WTC11 (cell line): Measurements from ENCODE around the gene MLLT1. TPM values are rescaled to one million over a fixed set of nuclear protein-coding genes. Genes with fewer than 3 reads are reported as not detected.

Experiments used
- ATAC-seq: fragments of 200-7000 bp; cut with Tn5 transposase; 2 replicates; pipeline ENCODE4 v1.10.0; 2021; ENCODE audit warnings: mild to moderate bottlenecking, moderate library complexity
- CTCF ChIA-PET: fragments of 300-600 bp; sonication (Branson Sonifier 250); formaldehyde crosslinking; loops from one replicate; lab custom pipeline; 2021; ENCODE audit warnings: antibody characterized with exemption; lab: Charles Lee
- POLR2A ChIA-PET: fragments of 350-600 bp; sonication (Branson Sonifier 250); formaldehyde crosslinking; loops from one replicate; lab custom pipeline; 2021; ENCODE audit warnings: antibody characterized with exemption; lab: Charles Lee
- DNase-seq: peaks from one replicate; pipeline ENCODE4 v3.0.0; 2021; ENCODE audit warnings: low spot score
- H3K27ac Mint-ChIP-seq: 2 replicates; pipeline ENCODE4 v1.8.0; 2021; ENCODE audit warnings: mixed read lengths
- H3K27me3 Mint-ChIP-seq: 2 replicates; pipeline ENCODE4 v1.8.0; 2021; ENCODE audit warnings: low read depth, mild to moderate bottlenecking, moderate library complexity, mixed read lengths
- H3K36me3 Mint-ChIP-seq: 2 replicates; pipeline ENCODE4 v1.8.0; 2021; ENCODE audit warnings: mixed read lengths
- H3K4me1 Mint-ChIP-seq: 2 replicates; pipeline ENCODE4 v1.8.0; 2022; ENCODE audit warnings: mixed read lengths
- H3K4me3 Mint-ChIP-seq: 2 replicates; pipeline ENCODE4 v1.8.0; 2021; ENCODE audit warnings: mild to moderate bottlenecking, moderate library complexity, mixed read lengths
- H3K9me3 Mint-ChIP-seq: 2 replicates; pipeline ENCODE4 v1.8.0; 2021; ENCODE audit warnings: mixed read lengths
- E2F5 ChIP-seq: sonication (generic); formaldehyde crosslinking; IDR thresholded peaks from 2 replicates; pipeline ENCODE4 v1.8.1; 2022; ENCODE audit warnings: mild to moderate bottlenecking, moderate library complexity, missing genetic modification reagents
- FOXJ3 ChIP-seq: sonication (generic); formaldehyde crosslinking; IDR thresholded peaks from 2 replicates; pipeline ENCODE4 v1.9.0; 2021; ENCODE audit warnings: missing genetic modification reagents, mild to moderate bottlenecking, borderline replicate concordance
- FOXK1 ChIP-seq: sonication (generic); formaldehyde crosslinking; IDR thresholded peaks from 2 replicates; pipeline ENCODE4 v1.8.0; 2022; ENCODE audit warnings: mild to moderate bottlenecking, moderate library complexity, missing genetic modification reagents
- HMGA2 ChIP-seq: fragments of 250-450 bp; sonication (Bioruptor Pico); IDR thresholded peaks from 2 replicates; pipeline ENCODE4 v1.4.0; 2021; ENCODE audit warnings: mild to moderate bottlenecking, moderate library complexity
- JAZF1 ChIP-seq: fragments of 250-450 bp; sonication (Bioruptor Pico); IDR thresholded peaks from 2 replicates; pipeline ENCODE4 v1.9.0; 2021; ENCODE audit warnings: moderate library complexity, mild to moderate bottlenecking, inconsistent platforms
- JUN ChIP-seq: sonication (generic); formaldehyde crosslinking; IDR thresholded peaks from 2 replicates; pipeline ENCODE4 v1.8.0; 2023; ENCODE audit warnings: mild to moderate bottlenecking, missing genetic modification reagents
- NFE2L1 ChIP-seq: sonication (generic); formaldehyde crosslinking; IDR thresholded peaks from 2 replicates; pipeline ENCODE4 v1.8.1; 2023; ENCODE audit warnings: missing genetic modification reagents
- NR3C1 ChIP-seq: sonication (generic); formaldehyde crosslinking; conservative IDR thresholded peaks from 2 replicates; pipeline ENCODE4 v1.8.1; 2023; ENCODE audit warnings: low read depth, mild to moderate bottlenecking, missing genetic modification reagents
- PRDM15 ChIP-seq: sonication (generic); formaldehyde crosslinking; IDR thresholded peaks from 2 replicates; pipeline ENCODE4 v1.8.0; 2022; ENCODE audit warnings: missing genetic modification reagents
- SMAD4 ChIP-seq: sonication (generic); formaldehyde crosslinking; IDR thresholded peaks from 2 replicates; pipeline ENCODE4 v1.8.0; 2022; ENCODE audit warnings: mild to moderate bottlenecking, missing genetic modification reagents
- TCF7 ChIP-seq: sonication (generic); formaldehyde crosslinking; IDR thresholded peaks from 2 replicates; pipeline ENCODE4 v1.8.0; 2022; ENCODE audit warnings: mild to moderate bottlenecking, low read depth, missing genetic modification reagents, moderate library complexity
- USF2 ChIP-seq: sonication (generic); formaldehyde crosslinking; IDR thresholded peaks from 2 replicates; pipeline ENCODE4 v1.8.1; 2023; ENCODE audit warnings: mild to moderate bottlenecking, missing genetic modification reagents, moderate library complexity
- ZNF219 ChIP-seq: sonication (generic); formaldehyde crosslinking; IDR thresholded peaks from 2 replicates; pipeline ENCODE4 v1.8.0; 2023; ENCODE audit warnings: missing genetic modification reagents, mild to moderate bottlenecking, borderline replicate concordance
- ZNF532 ChIP-seq: fragments of 250-450 bp; sonication (Bioruptor Pico); IDR thresholded peaks from 2 replicates; pipeline ENCODE4 v1.9.0; 2021; ENCODE audit warnings: mild to moderate bottlenecking, borderline replicate concordance
- ZNF671 ChIP-seq: fragments of 250-450 bp; sonication (Bioruptor Pico); IDR thresholded peaks from 2 replicates; pipeline ENCODE4 v1.8.0; 2021; ENCODE audit warnings: mild to moderate bottlenecking
- total RNA-seq: library from RNA; stranded (reverse); gene quantifications from 3 replicates; pipeline ENCODE4 v1.2.3, GENCODE V29; 2021
- TF ChIP-seq, protein P1 (sequence below): sonication (generic); formaldehyde crosslinking; IDR thresholded peaks from 2 replicates; pipeline ENCODE4 v1.8.0; 2022; ENCODE audit warnings: mild to moderate bottlenecking, missing genetic modification reagents
- TF ChIP-seq, protein P2 (sequence below): sonication (generic); formaldehyde crosslinking; IDR thresholded peaks from 2 replicates; pipeline ENCODE4 v1.8.0; 2023; ENCODE audit warnings: mild to moderate bottlenecking, missing genetic modification reagents
- TF ChIP-seq, protein P3 (sequence below): sonication (generic); formaldehyde crosslinking; conservative IDR thresholded peaks from 2 replicates; pipeline ENCODE4 v1.8.1; 2023; ENCODE audit warnings: mild to moderate bottlenecking, low read depth, missing genetic modification reagents, moderate library complexity

Gene MLLT1
- total RNA-seq, 1 experiment from 2014 or later, result 58.2 TPM

GRCh38 chr19:6233056-6233826 lies 46.5 kb downstream of the MLLT1 start (continued):
- TF ChIP-seq ZNF532 (no peak), ZNF671 (no peak), NFE2L1 (CRISPR knock-in tag) (no peak), TCF7 (no peak)

GRCh38 chr19:6232601-6233055 lies 47.1 kb downstream of the MLLT1 start:
- ATAC-seq, result no peak
- CTCF ChIA-PET, result interaction anchor here (1.9 to 3.2 kb wide), 2 partner anchors 14 to 39 kb away, joined by 7 to 20 read pairs; no protein-coding TSS in a partner anchor

More at GRCh38 chr19:6232601-6233055, 47.1 kb downstream of the MLLT1 start:
- TF ChIP-seq, protein P1, sequence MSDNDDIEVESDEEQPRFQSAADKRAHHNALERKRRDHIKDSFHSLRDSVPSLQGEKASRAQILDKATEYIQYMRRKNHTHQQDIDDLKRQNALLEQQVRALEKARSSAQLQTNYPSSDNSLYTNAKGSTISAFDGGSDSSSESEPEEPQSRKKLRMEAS (CRISPR knock-in tag), result no peak
- TF ChIP-seq SMAD4 (CRISPR knock-in tag) (no peak), JUN (CRISPR knock-in tag) (no peak), NFE2L1 (CRISPR knock-in tag) (no peak), NR3C1 (CRISPR knock-in tag) (no peak), PRDM15 (CRISPR knock-in tag) (no peak), JAZF1 (CRISPR knock-in tag) (no peak), HMGA2 (no peak), ZNF219 (CRISPR knock-in tag) (no peak), E2F5 (CRISPR knock-in tag) (no peak), FOXK1 (no peak), FOXJ3 (CRISPR knock-in tag) (no peak), USF2 (CRISPR knock-in tag) (no peak)
- TF ChIP-seq, protein P2, sequence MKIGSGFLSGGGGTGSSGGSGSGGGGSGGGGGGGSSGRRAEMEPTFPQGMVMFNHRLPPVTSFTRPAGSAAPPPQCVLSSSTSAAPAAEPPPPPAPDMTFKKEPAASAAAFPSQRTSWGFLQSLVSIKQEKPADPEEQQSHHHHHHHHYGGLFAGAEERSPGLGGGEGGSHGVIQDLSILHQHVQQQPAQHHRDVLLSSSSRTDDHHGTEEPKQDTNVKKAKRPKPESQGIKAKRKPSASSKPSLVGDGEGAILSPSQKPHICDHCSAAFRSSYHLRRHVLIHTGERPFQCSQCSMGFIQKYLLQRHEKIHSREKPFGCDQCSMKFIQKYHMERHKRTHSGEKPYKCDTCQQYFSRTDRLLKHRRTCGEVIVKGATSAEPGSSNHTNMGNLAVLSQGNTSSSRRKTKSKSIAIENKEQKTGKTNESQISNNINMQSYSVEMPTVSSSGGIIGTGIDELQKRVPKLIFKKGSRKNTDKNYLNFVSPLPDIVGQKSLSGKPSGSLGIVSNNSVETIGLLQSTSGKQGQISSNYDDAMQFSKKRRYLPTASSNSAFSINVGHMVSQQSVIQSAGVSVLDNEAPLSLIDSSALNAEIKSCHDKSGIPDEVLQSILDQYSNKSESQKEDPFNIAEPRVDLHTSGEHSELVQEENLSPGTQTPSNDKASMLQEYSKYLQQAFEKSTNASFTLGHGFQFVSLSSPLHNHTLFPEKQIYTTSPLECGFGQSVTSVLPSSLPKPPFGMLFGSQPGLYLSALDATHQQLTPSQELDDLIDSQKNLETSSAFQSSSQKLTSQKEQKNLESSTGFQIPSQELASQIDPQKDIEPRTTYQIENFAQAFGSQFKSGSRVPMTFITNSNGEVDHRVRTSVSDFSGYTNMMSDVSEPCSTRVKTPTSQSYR (CRISPR knock-in tag), result no peak
- TF ChIP-seq, protein P3, sequence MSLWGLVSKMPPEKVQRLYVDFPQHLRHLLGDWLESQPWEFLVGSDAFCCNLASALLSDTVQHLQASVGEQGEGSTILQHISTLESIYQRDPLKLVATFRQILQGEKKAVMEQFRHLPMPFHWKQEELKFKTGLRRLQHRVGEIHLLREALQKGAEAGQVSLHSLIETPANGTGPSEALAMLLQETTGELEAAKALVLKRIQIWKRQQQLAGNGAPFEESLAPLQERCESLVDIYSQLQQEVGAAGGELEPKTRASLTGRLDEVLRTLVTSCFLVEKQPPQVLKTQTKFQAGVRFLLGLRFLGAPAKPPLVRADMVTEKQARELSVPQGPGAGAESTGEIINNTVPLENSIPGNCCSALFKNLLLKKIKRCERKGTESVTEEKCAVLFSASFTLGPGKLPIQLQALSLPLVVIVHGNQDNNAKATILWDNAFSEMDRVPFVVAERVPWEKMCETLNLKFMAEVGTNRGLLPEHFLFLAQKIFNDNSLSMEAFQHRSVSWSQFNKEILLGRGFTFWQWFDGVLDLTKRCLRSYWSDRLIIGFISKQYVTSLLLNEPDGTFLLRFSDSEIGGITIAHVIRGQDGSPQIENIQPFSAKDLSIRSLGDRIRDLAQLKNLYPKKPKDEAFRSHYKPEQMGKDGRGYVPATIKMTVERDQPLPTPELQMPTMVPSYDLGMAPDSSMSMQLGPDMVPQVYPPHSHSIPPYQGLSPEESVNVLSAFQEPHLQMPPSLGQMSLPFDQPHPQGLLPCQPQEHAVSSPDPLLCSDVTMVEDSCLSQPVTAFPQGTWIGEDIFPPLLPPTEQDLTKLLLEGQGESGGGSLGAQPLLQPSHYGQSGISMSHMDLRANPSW (CRISPR knock-in tag), result no peak
- TF ChIP-seq, all 79 proteins: peak for 0
- H3K9me3 Mint-ChIP-seq, result no peaks in the 10 kb centered on the region
- H3K27me3 Mint-ChIP-seq, result no peaks in the 10 kb centered on the region
- peaks cover 15% of the 10 kb centered on the region for H3K4me1 Mint-ChIP-seq
- peaks cover 4% of the 10 kb centered on the region; the same call in 1 of the 2 replicates for H3K36me3 Mint-ChIP-seq
- H3K27ac Mint-ChIP-seq, result peak overlapping the region; percentile 50
- DNase-seq, result no peak
- no peak overlapping the region for H3K4me3 Mint-ChIP-seq
- POLR2A ChIA-PET, result no interaction called here
